GM18508 (cell line): ENCODE results near the gene PANX3.
"Not testable (repeated sequence)": the region's sequence is repeated elsewhere in the genome, so short reads cannot be mapped to it uniquely, and the experiment has no call there.

ENCODE experiments used
- ATAC-seq: cut with Tn5 transposase; IDR thresholded peaks from one replicate; pipeline ENCODE4 v1.9.1; 2021; ENCODE audit warnings: moderate number of reproducible peaks; ENCODE audit not compliant: insufficient read depth, unreplicated experiment

The PANX3 gene, protein sequence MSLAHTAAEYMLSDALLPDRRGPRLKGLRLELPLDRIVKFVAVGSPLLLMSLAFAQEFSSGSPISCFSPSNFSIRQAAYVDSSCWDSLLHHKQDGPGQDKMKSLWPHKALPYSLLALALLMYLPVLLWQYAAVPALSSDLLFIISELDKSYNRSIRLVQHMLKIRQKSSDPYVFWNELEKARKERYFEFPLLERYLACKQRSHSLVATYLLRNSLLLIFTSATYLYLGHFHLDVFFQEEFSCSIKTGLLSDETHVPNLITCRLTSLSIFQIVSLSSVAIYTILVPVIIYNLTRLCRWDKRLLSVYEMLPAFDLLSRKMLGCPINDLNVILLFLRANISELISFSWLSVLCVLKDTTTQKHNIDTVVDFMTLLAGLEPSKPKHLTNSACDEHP

DNA sequence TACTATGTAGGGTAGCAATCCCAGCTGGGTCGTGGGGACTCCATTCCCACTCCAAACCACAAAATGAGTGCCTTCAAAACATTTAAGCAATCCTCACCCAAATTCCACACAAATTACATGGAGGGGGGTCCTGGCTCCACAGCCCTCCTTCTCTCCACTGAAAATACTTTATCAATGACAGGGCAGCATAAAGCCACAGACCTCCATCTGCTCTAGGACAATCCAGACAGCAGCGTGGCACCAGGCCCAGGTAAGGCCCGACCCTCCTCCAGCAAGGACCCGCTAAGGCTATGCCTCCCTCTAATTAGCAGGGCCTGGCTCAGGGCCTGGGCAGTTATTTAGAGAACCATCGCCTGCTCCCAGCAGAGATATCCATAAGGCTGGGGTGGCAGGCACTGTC is at the start of gene PANX3:
PANX3 (plus strand) TSS at position 365 of the 400 bp plus-strand sequence. CDS start 129 bp downstream, outside the sequence.
- no peak for ATAC-seq

DNA sequence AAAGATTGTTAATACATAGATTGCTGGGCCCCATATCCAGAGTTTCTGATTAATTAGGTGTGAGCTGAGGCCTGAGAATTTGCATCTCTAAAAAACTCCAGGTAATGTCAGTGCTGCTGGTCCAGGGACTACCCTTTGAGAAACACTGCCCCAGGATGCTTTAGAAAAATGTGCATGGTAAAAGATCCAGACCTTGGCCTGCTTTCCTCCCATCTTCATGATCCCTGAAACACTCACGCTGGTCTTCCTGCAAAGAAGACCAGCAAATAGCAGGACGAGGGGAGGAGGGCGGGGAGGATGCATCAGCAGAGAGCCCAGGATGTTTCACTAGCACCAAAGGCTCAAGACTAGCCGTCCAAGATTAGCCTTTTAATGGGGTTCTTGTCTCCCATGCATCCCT is 41.5 kb upstream of the PANX3 start, which contains the start of gene OR8A1:
OR8A1 (plus strand) TSS at position 301 of the 400 bp plus-strand sequence. CDS start 123 bp downstream, outside the sequence.
- ATAC-seq = no peak

DNA sequence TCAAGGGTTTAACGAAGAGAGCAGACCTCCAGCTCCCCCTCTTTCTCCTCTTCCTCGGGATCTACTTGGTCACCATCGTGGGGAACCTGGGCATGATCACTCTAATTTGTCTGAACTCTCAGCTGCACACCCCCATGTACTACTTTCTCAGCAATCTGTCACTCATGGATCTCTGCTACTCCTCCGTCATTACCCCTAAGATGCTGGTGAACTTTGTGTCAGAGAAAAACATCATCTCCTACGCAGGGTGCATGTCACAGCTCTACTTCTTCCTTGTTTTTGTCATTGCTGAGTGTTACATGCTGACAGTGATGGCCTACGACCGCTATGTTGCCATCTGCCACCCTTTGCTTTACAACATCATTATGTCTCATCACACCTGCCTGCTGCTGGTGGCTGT is 41.1 kb upstream of the PANX3 start:
- ATAC-seq = no peak

DNA sequence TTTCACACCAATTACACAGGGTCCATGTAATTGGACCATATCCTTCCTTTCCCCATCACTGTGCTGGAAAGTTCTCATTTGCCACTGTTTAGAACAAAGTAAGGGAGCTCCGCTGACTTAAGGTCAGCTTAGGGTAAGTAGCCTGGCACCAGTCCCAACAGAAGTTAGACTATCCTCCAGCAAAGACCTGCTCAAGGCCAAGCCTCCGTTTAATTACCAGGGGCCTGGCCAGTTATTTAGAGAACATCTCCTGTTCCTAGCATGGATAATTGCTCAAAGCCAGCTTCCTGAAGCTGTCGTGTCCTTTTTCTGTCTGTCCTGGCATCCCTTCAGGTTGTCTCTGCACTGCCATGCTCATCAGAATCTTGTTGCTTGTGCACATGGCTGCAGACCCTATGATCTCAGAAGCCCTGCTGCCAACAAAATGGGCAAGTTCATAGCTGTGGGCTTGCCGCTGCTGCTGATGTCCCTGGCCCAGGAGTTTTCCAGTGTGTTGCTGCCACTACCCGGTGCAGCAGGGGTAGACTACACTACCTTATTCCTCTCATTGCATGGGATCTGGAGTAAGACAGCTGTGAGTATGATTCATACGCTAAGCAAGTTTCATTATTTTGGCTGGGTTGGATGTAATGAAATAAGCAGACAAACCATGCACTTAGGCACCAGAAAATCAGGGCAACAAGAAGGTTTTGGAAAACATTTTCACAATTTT is 33.4 kb upstream of the PANX3 start:
- no peak for ATAC-seq

DNA sequence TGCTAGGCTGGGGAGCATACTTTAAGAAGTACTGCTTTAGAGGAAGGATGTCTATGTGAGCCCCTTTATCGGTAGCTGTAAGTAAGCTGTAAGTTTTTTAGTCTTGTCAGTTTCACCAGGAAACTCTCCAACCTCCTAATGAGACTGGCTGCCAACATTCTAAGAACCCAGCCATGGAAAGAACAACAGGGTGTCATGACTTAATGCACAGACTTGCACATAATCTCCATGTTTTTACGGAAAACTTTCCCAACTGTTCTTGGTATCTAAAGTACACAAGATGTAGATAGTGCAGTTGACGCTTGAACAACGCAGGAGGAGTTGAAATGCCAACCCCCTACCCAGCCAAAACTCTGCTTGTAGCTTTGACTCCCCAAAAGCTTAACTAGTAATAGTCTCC is 32.5 kb upstream of the PANX3 start:
- ATAC-seq = no peak

DNA sequence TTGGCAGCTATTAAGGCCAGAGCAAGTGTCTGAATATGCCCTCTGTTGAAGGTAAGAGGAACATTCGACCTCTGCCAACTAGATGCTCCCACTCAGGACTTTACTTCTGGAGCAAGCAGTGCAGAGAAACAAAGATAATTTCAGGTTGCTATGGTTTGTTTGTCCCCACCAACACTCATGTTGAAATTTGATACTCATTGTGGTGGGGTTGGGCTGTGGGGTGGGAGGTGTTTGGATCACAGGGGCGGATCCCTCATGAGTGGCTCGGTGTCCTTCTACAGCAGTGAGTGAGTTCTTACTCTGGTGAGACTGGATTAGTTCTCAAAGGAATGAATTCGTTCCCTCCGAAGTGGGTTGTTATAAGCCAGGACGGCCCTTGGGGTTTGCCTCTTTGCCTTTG is 29.4 kb upstream of the PANX3 start:
- ATAC-seq = no peak

DNA sequence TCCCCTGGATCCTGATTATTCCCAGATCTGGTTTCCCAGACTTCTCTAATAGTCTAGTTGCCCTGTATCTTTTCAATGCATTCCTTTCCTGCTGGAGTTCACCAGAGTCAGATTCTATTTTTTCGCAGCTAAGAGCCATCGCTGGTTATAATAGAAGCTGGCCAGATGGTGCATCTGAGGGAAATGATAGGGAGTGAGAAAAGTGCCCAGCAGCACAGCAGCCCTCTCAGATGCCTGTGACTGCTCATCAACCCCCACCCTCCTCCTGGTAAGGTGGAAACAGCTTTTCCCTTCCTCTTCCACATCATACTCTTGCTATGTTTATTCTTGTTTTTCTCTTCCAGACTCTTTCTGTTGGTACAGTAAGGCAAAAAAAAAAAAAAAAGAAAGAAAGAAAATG is 28.7 kb upstream of the PANX3 start:
- no peak for ATAC-seq

DNA sequence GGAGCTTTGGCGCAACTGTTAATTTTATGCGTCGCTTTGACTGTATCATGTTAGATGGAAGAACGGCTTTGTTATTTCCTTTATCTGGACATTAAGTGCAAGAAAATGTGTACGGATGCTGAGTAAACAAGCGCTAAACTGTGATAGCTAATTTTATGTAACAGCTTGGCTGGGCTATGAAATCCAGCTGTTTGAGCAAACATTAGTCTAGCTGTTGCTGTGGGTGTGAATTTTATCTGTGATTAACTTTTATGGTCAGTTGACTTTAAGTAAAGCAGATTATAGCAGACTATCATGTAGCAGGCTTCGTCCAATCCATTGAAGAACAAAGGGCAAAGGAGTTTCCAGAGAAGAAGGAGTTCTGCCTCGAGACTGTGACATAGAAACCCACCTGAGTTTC is 27.4 kb upstream of the PANX3 start:
- ATAC-seq = no peak

DNA sequence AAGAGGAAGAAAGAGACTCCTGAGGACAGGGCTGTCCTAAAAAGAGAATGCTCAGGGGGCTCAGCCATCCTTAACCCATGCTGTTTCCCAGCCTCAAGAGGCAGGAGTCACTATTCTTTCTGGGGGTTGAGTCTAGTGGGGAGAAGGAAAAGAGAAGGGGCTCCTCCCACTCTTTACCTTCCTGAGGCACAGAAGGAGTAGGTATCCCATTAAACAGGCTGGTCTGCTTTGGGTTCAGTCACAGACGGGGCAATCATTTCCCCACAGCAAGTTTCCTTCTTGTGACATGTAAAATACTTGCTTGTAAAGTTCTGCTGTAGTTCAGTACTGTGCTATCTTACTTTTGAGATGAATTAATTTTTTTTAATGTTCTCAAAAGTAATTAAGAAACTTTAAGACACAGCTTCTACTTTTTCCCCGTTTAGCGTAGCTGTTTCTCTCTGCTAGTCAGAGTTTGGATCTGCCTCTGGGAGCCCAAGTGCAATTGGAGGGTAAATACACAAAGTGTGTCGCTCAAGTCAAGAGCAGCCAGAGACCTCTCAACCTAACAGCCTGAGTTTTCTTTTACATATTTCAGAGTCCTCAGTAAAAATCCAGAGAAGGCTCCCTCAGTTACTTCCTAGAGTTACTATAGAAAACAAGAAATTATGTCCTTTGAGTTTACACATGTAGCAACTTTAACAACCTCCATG is 26.4 kb upstream of the PANX3 start:
- no peak for ATAC-seq

DNA sequence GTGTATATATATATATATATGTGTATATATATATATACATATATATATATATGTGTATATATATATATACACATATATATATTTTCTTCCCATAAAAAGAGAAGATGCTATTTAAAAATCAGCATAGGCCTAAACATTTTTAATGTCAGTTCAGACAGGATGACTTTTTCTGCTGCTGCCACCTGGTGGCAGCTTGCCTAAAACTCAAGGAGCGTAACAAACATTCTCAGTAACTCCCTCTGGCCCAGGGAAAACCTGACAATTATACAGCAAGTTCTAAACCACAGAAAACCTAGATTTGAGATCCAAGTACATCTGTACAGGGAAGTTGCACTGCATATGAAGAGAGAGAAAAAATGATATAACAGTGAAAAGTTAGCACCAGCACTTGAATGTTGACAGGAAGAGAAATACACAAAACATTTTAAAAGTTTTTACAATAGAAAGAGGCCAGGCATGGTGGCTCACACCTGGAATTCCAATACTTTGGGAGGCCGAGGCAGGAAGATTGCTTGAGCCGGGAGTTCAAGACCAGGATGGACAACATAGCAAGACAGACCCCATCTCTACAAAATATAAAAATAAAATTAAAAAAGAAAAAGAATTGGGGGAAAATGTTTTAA is 24.9 kb upstream of the PANX3 start:
- no peak for ATAC-seq

DNA sequence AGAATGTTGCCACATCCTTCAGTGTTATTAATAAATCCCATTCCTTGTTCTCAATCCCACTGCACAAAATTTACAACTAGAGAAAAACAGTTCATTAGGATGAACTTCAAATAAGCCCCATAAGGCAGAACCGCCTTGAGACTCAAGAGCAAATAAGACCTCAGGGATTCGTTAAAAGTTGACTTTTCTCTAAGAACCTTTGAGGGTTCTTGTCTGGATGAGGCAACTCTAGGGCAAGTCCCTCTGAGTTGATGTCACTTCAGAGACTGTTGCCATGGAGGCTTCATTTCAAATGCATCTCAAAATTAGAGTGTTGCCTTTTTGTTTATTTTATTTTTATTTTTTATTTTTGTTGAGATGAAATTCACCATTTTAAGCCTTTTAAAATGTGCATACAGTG is 19.8 kb upstream of the PANX3 start:
- ATAC-seq = no peak

DNA sequence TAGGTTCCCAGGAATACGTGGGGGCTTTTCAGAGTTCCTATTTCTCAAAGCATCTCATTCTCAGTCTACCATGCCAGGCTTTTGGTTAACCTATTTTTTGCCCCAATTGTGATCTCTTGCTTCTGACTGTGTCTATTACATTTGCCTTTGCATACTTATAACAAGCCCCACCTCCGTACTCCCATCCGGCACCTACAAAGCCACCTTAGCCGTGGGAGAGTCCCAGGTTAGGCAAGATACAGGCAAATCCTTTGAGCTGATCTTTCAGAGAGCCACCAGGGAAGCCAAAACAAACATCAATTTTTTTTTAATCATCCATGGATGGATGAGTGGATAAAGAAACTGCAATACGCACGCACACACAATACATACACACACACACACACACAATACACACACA is 18.6 kb upstream of the PANX3 start:
- no peak for ATAC-seq

DNA sequence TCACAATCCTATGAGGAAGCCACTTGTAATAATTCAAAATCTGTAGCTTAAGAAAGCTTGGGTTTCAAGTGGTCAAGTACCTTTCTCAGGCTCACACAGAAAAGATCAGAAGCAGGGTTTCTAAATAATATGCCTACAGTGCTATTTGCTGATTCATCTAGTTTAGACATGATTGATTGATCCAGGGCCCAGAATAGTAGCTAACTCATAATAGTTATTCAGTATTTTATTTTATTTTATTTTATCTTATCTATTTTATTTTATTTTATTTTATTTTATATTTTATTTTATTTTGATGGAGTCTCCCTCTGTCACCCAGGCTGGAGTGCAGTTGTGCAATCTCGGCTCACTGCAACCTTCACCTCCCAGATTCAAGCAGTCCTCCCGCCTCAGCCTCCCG is 15.9 kb upstream of the PANX3 start:
- ATAC-seq = no peak

DNA sequence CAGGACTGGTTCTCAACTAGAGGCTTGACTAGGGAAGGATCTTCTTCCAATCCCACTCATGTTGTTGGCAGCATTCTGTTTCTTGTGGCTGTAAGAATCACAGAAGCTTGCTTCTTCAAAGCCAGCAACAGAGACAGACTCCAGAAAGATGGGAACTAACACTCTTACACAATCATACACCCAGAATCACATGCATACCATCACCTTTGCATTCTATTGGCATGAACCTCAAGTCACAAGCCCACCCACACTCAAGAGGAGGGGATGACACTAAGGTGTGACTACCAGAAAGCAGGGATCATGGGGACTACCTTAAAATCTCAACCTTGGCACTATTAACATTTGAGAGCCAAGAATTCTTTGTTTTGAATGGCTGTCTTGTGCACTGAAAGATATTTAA is 13.6 kb upstream of the PANX3 start:
- no peak for ATAC-seq

DNA sequence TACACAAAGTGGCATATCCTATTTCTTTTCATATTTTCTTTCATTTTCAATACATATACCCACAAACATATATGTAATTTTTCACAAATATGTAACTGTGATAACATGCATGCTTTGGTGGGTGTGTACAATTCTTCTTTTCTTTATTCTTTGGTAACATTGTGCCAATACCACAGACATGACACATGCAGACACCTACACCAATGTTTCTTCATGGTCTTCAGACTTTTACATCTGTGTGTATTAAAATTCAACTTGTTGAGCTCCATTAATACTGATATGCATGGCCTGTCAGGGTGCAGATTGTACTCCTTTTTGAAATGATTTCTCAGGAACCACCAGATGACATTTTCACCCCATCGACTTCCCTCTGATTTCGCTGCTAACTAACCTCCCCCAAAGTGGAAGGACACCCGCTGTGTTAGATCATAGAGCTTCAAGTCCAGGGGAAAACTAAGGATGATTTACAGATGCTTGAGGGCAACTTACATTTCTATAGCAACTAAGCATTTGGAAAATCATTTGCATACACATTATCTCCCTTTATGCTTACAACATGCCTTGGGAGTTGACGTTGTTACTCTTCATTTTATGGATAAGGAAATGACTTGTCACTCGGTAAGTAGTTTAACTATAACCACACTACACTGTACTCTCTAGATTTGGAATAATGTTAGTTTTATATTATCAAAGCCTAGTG is 10.5 kb upstream of the PANX3 start:
- no peak for ATAC-seq

DNA sequence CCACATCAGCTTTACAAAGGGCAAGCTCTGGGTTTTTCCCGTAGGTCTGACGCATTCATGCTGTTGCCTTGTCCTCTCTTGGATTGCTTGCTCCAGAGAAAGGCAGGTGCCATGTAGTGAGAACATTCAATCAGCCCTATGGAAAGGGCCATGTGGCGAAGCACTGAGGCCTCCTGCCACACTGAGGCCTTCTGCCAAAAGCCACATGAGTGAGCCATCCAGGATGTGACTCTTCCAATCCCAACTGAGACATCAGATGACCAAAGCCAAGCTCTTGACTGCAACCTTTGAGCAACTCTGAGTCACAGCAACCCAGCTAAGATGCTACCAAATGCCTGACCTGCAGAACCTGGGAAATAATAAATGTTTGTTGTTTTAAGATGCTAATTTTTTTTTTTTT is 9.0 kb upstream of the PANX3 start:
- no peak for ATAC-seq

DNA sequence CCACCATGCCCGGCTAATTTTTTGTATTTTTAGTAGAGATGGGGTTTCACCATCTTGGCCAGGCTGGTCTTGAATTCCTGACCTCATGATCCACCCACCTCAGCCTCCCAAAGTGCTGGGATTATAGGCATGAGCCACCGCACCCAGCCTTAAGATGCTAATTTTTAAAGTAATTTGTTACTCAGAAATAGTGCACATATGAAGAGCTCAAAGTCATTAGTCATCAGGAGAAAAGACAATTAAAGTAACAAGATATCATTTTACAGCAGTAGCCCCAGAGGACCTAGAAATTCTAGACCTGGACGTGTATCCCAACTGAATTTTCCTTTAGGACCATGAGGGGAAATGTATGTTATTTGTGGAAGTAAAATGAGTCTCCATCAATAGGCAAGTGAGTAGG is 8.5 kb upstream of the PANX3 start:
- ATAC-seq = not testable (repeated sequence)

DNA sequence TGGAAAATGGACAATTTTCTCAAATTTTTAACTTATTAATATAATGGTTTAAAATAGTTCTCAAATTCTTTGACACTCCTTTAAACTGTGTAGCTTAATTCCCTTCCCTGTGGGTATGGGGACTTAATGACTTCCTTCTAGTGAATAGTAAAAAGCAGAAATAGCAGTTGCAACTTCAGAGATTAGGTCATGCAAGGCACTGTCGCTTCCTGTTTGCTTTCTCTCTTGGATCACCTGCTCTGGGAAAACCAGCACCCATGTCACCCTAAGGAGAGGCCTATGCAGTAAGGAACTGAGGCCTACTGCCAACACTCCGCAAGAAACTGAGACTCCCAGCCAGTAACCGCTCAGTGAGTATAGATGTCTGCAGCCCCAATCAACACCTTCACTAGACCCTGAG is 5.5 kb upstream of the PANX3 start:
- no peak for ATAC-seq

DNA sequence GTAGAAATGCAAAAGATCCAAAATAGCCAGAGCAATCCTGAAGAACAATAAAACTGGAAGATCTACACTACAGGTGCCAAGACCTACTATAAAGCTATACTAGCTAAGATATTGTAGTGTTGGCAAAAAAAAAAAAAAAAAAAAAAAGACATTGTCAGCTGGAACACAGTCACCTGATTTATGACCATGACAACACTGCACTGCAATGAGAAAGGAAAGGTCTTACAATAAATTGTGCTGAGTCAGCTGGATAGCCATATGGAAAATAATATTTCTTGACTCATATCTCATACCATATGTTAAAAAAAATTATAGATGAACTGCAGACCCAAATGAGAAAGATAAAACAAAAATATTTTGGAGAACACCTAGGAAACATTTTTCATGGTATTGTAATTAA is 3.1 kb upstream of the PANX3 start:
- ATAC-seq = no peak

DNA sequence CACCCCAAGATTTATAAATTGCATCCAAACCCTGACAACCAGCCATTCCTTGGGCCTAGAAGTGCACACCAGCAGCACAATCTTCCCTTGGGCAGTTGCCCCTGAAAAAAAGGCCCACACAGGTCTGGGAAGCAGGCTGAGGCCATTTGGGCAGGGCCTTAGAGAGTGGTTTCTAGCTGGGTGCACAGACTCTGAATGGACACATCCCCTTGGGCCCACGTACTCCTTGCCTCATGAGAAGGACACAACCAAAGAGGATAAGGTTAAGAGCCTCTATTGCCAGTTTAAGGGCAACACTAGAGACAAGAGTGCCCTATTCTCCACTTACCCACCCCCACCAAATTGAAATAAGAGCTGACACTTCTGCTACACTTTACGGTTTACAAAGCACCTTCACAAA is 933 bp upstream of the PANX3 start:
- no peak for ATAC-seq
